HepG2 (cell line): ENCODE results near the gene ARHGAP21. TPM values are rescaled to one million over a fixed set of nuclear protein-coding genes. Genes with fewer than 3 reads are reported as not detected.

Experiments
- ARHGAP35 ChIP-seq: sonication (generic); formaldehyde crosslinking; IDR thresholded peaks from 2 replicates; pipeline ENCODE4 v1.9.0; 2022; ENCODE audit warnings: mild to moderate bottlenecking, inconsistent platforms, moderate library complexity, missing genetic modification reagents, borderline replicate concordance
- ARID4A ChIP-seq: sonication (generic); formaldehyde crosslinking; IDR thresholded peaks from 2 replicates; pipeline ENCODE4 v1.5.0; 2020; ENCODE audit warnings: mild to moderate bottlenecking, missing genetic modification reagents, borderline replicate concordance
- CCAR2 ChIP-seq: fragments of 200-400 bp; formaldehyde crosslinking; optimal IDR thresholded peaks from 2 replicates; pipeline ENCODE3; 2018; ENCODE audit warnings: low read depth, mild to moderate bottlenecking, low read length, moderate library complexity
- CEBPB ChIP-seq: IDR thresholded peaks from 2 replicates; pipeline ENCODE4 v1.6.1; 2011; ENCODE audit warnings: low read depth, low read length, improper control_type of control experiment, borderline replicate concordance
- DMAP1 ChIP-seq: IDR thresholded peaks from 2 replicates; pipeline ENCODE4 v1.6.1; 2016
- FOXA3 ChIP-seq: IDR thresholded peaks from 2 replicates; pipeline ENCODE4 v1.6.1; 2016; ENCODE audit warnings: missing genetic modification reagents, missing compliant biosample characterization
- GABPB1 ChIP-seq: IDR thresholded peaks from 2 replicates; pipeline ENCODE4 v1.6.1; 2016; ENCODE audit warnings: mild to moderate bottlenecking, missing genetic modification reagents, moderate library complexity, missing compliant biosample characterization
- IRX3 ChIP-seq: sonication (generic); formaldehyde crosslinking; IDR thresholded peaks from 2 replicates; pipeline ENCODE4 v1.8.1; 2023; ENCODE audit warnings: mild to moderate bottlenecking, low read depth, missing genetic modification reagents, borderline replicate concordance
- KLF12 ChIP-seq: sonication (generic); formaldehyde crosslinking; IDR thresholded peaks from 2 replicates; pipeline ENCODE4 v1.4.0; 2020; ENCODE audit warnings: missing genetic modification reagents, borderline replicate concordance
- NCOR1 ChIP-seq: fragments of 200-600 bp; sonication (generic); IDR thresholded peaks from 2 replicates; pipeline ENCODE4 v1.7.0; 2017; ENCODE audit warnings: antibody characterized with exemption, low read length, borderline replicate concordance
- NFE2L2 ChIP-seq: fragments of 150-350 bp; IDR thresholded peaks from 2 replicates; pipeline ENCODE4 v1.6.1; 2014; ENCODE audit warnings: low read length
- PCBP2 ChIP-seq: fragments of 200-400 bp; formaldehyde crosslinking; optimal IDR thresholded peaks from 2 replicates; pipeline ENCODE3; 2018; ENCODE audit warnings: low read length, low read depth; ENCODE audit not compliant: poor library complexity, severe bottlenecking
- POLR2AphosphoS5 ChIP-seq: IDR thresholded peaks from 2 replicates; pipeline ENCODE4 v1.6.1; 2012; ENCODE audit warnings: low read depth, low read length
- STAT5B ChIP-seq: sonication (generic); formaldehyde crosslinking; IDR thresholded peaks from 2 replicates; pipeline ENCODE4 v1.4.0; 2020; ENCODE audit warnings: missing genetic modification reagents
- TOPORS ChIP-seq: sonication (generic); formaldehyde crosslinking; IDR thresholded peaks from 2 replicates; pipeline ENCODE4 v1.8.0; 2023; ENCODE audit warnings: mild to moderate bottlenecking, missing genetic modification reagents
- UBTF ChIP-seq: sonication (generic); formaldehyde crosslinking; IDR thresholded peaks from 2 replicates; pipeline ENCODE4 v1.4.0; 2020; ENCODE audit warnings: mild to moderate bottlenecking, missing genetic modification reagents
- ZFP62 ChIP-seq: sonication (generic); formaldehyde crosslinking; IDR thresholded peaks from 2 replicates; pipeline ENCODE4 v1.4.0; 2020; ENCODE audit warnings: missing genetic modification reagents
- ZKSCAN1 ChIP-seq: fragments of 150-350 bp; IDR thresholded peaks from 2 replicates; pipeline ENCODE4 v1.6.1; 2014; ENCODE audit warnings: low read length
- ZNF160 ChIP-seq: sonication (generic); formaldehyde crosslinking; IDR thresholded peaks from 2 replicates; pipeline ENCODE4 v1.8.0; 2022; ENCODE audit warnings: mild to moderate bottlenecking, inconsistent platforms, missing genetic modification reagents
- ZNF446 ChIP-seq: sonication (generic); formaldehyde crosslinking; IDR thresholded peaks from 2 replicates; pipeline ENCODE4 v1.5.0; 2020; ENCODE audit warnings: mild to moderate bottlenecking, missing genetic modification reagents
- ZNF703 ChIP-seq: sonication (generic); formaldehyde crosslinking; IDR thresholded peaks from 2 replicates; pipeline ENCODE4 v1.5.1; 2020; ENCODE audit warnings: missing genetic modification reagents, mild to moderate bottlenecking, moderate library complexity, borderline replicate concordance
- ZNF768 ChIP-seq: sonication (generic); formaldehyde crosslinking; IDR thresholded peaks from 2 replicates; pipeline ENCODE4 v1.4.0; 2020; ENCODE audit warnings: missing genetic modification reagents
- ZNF83 ChIP-seq: sonication (generic); formaldehyde crosslinking; IDR thresholded peaks from 2 replicates; pipeline ENCODE4 v1.4.0; 2020; ENCODE audit warnings: missing genetic modification reagents, mild to moderate bottlenecking, borderline replicate concordance
- ZSCAN12 ChIP-seq: sonication (generic); formaldehyde crosslinking; IDR thresholded peaks from 2 replicates; pipeline ENCODE4 v1.9.0; 2021; ENCODE audit warnings: mild to moderate bottlenecking, missing genetic modification reagents
- polyA plus RNA-seq, 8 experiments: library from polyadenylated mRNA; depleted of rRNA in 3 of 8; stranded (reverse) in 7 of 8; unstranded in 1 of 8; fragments of >200 nt; fragmentation: Illumina TruSeq in 4 of 8; extraction: Trizol in 4 of 8; gene quantifications; 2 replicates each; pipeline versions ENCODE4 v1.2.1 to v1.2.3, GENCODE V29; 2011 to 2016; ENCODE audit warnings: low read depth in 4 of 8, missing spikeins in 1 of 8, mixed read lengths in 1 of 8; ENCODE audit not compliant: insufficient read depth in 1 of 8
- total RNA-seq, 5 experiments: library from RNA; depleted of rRNA; stranded (reverse); fragments of >200 nt; fragmentation: Illumina TruSeq; extraction: Trizol; gene quantifications; 2 replicates each; pipeline ENCODE4 v1.2.3, GENCODE V29; 2016; ENCODE audit warnings: low read depth in 1 of 5
- TF ChIP-seq, protein P1 (sequence below): IDR thresholded peaks from 2 replicates; pipeline ENCODE4 v1.6.1; 2016; ENCODE audit warnings: missing genetic modification reagents, missing compliant biosample characterization

The ARHGAP21 gene
- total and polyA plus RNA-seq, 2 of the 13 experiments (the other 11 are each of a cell fraction or from before 2014, with no cell fraction given) = 23.9 to 26.6 TPM

GRCh38 chr10:24724381-24725228, 918 bp upstream of the ARHGAP21 start (continued):
- TF ChIP-seq DMAP1 (CRISPR knock-in tag) = 0 out of 2 replicates have a peak, but pooled peaks have one; percentile 33
- TF ChIP-seq NCOR1 = no peak; the same call in 1 of the 2 replicates
- no peak for TF ChIP-seq ZNF83 (CRISPR knock-in tag)
- no peak for TF ChIP-seq ZFP62 (CRISPR knock-in tag)
- peak; percentile 4; the same call in 1 of the 2 replicates for TF ChIP-seq FOXA3
- peak; percentile 66 for TF ChIP-seq GABPB1 (CRISPR knock-in tag)
- TF ChIP-seq ZNF160 (CRISPR knock-in tag) = no peak
- TF ChIP-seq NFE2L2 = no peak
- TF ChIP-seq TOPORS (CRISPR knock-in tag) = no peak
- TF ChIP-seq IRX3 (CRISPR knock-in tag) = no peak
- no peak for TF ChIP-seq ZSCAN12 (CRISPR knock-in tag)
- TF ChIP-seq, protein P1, sequence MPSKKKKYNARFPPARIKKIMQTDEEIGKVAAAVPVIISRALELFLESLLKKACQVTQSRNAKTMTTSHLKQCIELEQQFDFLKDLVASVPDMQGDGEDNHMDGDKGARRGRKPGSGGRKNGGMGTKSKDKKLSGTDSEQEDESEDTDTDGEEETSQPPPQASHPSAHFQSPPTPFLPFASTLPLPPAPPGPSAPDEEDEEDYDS (CRISPR knock-in tag) = peak; percentile 91
- peak; percentile 82 for TF ChIP-seq POLR2AphosphoS5
- TF ChIP-seq ARHGAP35 = no peak
- TF ChIP-seq ZKSCAN1 = no peak
- TF ChIP-seq UBTF (CRISPR knock-in tag) = peak; percentile 66
- TF ChIP-seq ZNF703 (CRISPR knock-in tag) = no peak
- TF ChIP-seq ZNF446 = no peak
- peak; percentile 45; the same call in 1 of the 2 replicates for TF ChIP-seq KLF12
- no peak for TF ChIP-seq PCBP2
- TF ChIP-seq CCAR2 = no peak
- peak; percentile 53; the same call in 1 of the 2 replicates for TF ChIP-seq ARID4A (CRISPR knock-in tag)
- TF ChIP-seq STAT5B (CRISPR knock-in tag) = no peak
- peak; percentile 75 for TF ChIP-seq CEBPB
- no peak for TF ChIP-seq ZNF768 (CRISPR knock-in tag)
